Peyer's patch (tissue), 4 donors: ENCODE data around the gene CFAP43.

Experiments used
- CTCF ChIP-seq, 6 experiments: fragments of 450-650 bp in 4 of 6; fragments of 200-600 bp in 2 of 6; sonication (generic) in 1 of 6; IDR thresholded peaks; one replicate each; pipeline ENCODE4 v1.5.1; 2017 to 2019; ENCODE audit warnings: antibody characterized with exemption in 6 of 6, mild to moderate bottlenecking in 3 of 6, moderate library complexity in 1 of 6
- POLR2A ChIP-seq, 2 donors: fragments of 450-650 bp; IDR thresholded peaks; one replicate each; pipeline ENCODE4 v1.5.1; 2017; ENCODE audit warnings: antibody characterized with exemption in 2 of 2, mild to moderate bottlenecking in 2 of 2, moderate library complexity in 2 of 2

GRCh38 chr10:104104418-104104817 is 127.7 kb downstream of the CFAP43 start:
- TF ChIP-seq CTCF (IDR thresholded peaks at IDR 0.05) (no peak), POLR2A (IDR thresholded peaks at IDR 0.05) (no peak)
